Islet of Langerhans (tissue), 1 donor: Measurements from ENCODE around the gene CRYZL1.
A peak's percentile ranks its signal among the peaks of the same experiment; 100 is the strongest.

Experiments used
- FAIRE-seq: peaks from one replicate; lab custom pipeline; 2011; peaks lifted over from hg19 to GRCh38; lab: Jason Lieb, UNC

Gene CRYZL1

GRCh38 chr21:33661146-33661545 lies 19.6 kb upstream of the CRYZL1 start:
- no peak for FAIRE-seq

- FAIRE-seq, result no peak
Measured at GRCh38 chr21:33660406-33660805, 18.9 kb upstream of the CRYZL1 start.

- no peak for FAIRE-seq
Measured at GRCh38 chr21:33659568-33659949, 18.0 kb upstream of the CRYZL1 start.

GRCh38 chr21:33658919-33659567 lies 17.5 kb upstream of the CRYZL1 start:
- FAIRE-seq, result no peak

- no peak for FAIRE-seq
Measured at GRCh38 chr21:33657124-33657820, 15.7 kb upstream of the CRYZL1 start.

GRCh38 chr21:33655588-33656221 lies 14.2 kb upstream of the CRYZL1 start:
- no peak for FAIRE-seq

GRCh38 chr21:33654412-33654811 lies 12.9 kb upstream of the CRYZL1 start:
- no peak for FAIRE-seq

- no peak for FAIRE-seq
Measured at GRCh38 chr21:33651965-33652680, 10.6 kb upstream of the CRYZL1 start.

- no peak for FAIRE-seq
Measured at GRCh38 chr21:33650929-33651509, 9.5 kb upstream of the CRYZL1 start.

GRCh38 chr21:33650230-33650629 lies 8.7 kb upstream of the CRYZL1 start:
- FAIRE-seq, result no peak

GRCh38 chr21:33648555-33648954 lies 7.0 kb upstream of the CRYZL1 start:
- no peak for FAIRE-seq

- no peak for FAIRE-seq
Measured at GRCh38 chr21:33647587-33647986, 6.0 kb upstream of the CRYZL1 start.

- FAIRE-seq, result no peak
Measured at GRCh38 chr21:33645730-33646129, 4.2 kb upstream of the CRYZL1 start.

- no peak for FAIRE-seq
Measured at GRCh38 chr21:33644383-33645074, 3.0 kb upstream of the CRYZL1 start.

- no peak for FAIRE-seq
Measured at GRCh38 chr21:33643658-33644311, 2.2 kb upstream of the CRYZL1 start.

- FAIRE-seq, result no peak
Measured at GRCh38 chr21:33642896-33643657, 1.5 kb upstream of the CRYZL1 start.

- no peak for FAIRE-seq
Measured at GRCh38 chr21:33642027-33642895, 720 bp upstream of the CRYZL1 start, which contains the start of gene ITSN1. Gene ITSN1 (plus strand): TSS chr21:33642501. CDS start chr21:33718829, 76,328 bp downstream.

- FAIRE-seq, result peak; percentile 85
Measured at GRCh38 chr21:33640697-33641351, 717 bp downstream of the CRYZL1 start.

GRCh38 chr21:33634254-33634653 lies 7.3 kb downstream of the CRYZL1 start:
- no peak for FAIRE-seq
